ENCODE measurements around the gene ZNF211.

DNA sequence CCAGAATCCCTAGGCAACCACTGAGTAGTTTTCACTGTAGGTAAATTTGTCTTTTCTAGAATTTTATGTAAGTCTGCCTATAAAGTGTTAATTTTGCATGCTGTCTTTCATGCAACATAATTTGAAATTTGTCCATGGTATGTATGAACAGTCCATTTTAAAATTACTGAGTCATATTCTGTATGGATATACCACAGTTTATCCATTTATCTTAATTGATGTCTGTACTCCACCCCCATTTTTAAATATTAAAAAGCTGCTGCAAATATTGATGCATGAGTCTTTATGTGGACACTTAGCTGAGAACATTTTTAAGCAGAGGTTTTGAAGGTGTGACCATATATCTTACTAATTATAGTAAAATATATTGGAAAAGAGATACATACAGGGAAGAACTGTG lies 9.9 kb upstream of the ZNF211 start:
- no peak for TF ChIP-seq ZNF565 (CRISPR knock-in tag; conservative IDR thresholded peaks at IDR 0.05; ENCODE audit: low read depth)
- TF ChIP-seq ZNF70 (CRISPR knock-in tag; IDR thresholded peaks at IDR 0.05), result no peak
- no peak for TF ChIP-seq TOX (CRISPR knock-in tag; IDR thresholded peaks at IDR 0.05; ENCODE audit: borderline replicate concordance)
- TF ChIP-seq, protein P1, sequence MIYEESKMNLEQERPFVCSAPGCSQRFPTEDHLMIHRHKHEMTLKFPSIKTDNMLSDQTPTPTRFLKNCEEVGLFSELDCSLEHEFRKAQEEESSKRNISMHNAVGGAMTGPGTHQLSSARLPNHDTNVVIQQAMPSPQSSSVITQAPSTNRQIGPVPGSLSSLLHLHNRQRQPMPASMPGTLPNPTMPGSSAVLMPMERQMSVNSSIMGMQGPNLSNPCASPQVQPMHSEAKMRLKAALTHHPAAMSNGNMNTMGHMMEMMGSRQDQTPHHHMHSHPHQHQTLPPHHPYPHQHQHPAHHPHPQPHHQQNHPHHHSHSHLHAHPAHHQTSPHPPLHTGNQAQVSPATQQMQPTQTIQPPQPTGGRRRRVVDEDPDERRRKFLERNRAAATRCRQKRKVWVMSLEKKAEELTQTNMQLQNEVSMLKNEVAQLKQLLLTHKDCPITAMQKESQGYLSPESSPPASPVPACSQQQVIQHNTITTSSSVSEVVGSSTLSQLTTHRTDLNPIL (CRISPR knock-in tag; IDR thresholded peaks at IDR 0.05; ENCODE audit: low read depth), result no peak
- no peak for TF ChIP-seq ZC3H10 (CRISPR knock-in tag; IDR thresholded peaks at IDR 0.05)
- TF ChIP-seq, protein P2, sequence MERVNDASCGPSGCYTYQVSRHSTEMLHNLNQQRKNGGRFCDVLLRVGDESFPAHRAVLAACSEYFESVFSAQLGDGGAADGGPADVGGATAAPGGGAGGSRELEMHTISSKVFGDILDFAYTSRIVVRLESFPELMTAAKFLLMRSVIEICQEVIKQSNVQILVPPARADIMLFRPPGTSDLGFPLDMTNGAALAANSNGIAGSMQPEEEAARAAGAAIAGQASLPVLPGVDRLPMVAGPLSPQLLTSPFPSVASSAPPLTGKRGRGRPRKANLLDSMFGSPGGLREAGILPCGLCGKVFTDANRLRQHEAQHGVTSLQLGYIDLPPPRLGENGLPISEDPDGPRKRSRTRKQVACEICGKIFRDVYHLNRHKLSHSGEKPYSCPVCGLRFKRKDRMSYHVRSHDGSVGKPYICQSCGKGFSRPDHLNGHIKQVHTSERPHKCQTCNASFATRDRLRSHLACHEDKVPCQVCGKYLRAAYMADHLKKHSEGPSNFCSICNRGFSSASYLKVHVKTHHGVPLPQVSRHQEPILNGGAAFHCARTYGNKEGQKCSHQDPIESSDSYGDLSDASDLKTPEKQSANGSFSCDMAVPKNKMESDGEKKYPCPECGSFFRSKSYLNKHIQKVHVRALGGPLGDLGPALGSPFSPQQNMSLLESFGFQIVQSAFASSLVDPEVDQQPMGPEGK (CRISPR knock-in tag; IDR thresholded peaks at IDR 0.05; ENCODE audit: borderline replicate concordance), result no peak
- no peak for TF ChIP-seq ARNTL (CRISPR knock-in tag; IDR thresholded peaks at IDR 0.05; ENCODE audit: borderline replicate concordance, low read depth)
- no peak for TF ChIP-seq RARB (CRISPR knock-in tag; IDR thresholded peaks at IDR 0.05)
- TF ChIP-seq ZFP30 (CRISPR knock-in tag; IDR thresholded peaks at IDR 0.05), result no peak
- no peak for TF ChIP-seq ISL1 (CRISPR knock-in tag; IDR thresholded peaks at IDR 0.05)
- no peak for TF ChIP-seq GLIS3 (CRISPR knock-in tag; IDR thresholded peaks at IDR 0.05)
- no peak for TF ChIP-seq PPARA (CRISPR knock-in tag; IDR thresholded peaks at IDR 0.05; ENCODE audit: borderline replicate concordance)
- no peak for TF ChIP-seq OSR1 (CRISPR knock-in tag; IDR thresholded peaks at IDR 0.05)
